Limb (tissue), 2 donors: ENCODE results near the gene GNB3.
A peak's percentile ranks its signal among the peaks of the same experiment; 100 is the strongest.

ENCODE experiments used
- DNase-seq, 2 donors: peaks; one replicate each; pipeline ENCODE4 v3.0.0-alpha.2; 2016; ENCODE audit errors: extremely low spot score in 2 of 2

GNB3 gene

DNA sequence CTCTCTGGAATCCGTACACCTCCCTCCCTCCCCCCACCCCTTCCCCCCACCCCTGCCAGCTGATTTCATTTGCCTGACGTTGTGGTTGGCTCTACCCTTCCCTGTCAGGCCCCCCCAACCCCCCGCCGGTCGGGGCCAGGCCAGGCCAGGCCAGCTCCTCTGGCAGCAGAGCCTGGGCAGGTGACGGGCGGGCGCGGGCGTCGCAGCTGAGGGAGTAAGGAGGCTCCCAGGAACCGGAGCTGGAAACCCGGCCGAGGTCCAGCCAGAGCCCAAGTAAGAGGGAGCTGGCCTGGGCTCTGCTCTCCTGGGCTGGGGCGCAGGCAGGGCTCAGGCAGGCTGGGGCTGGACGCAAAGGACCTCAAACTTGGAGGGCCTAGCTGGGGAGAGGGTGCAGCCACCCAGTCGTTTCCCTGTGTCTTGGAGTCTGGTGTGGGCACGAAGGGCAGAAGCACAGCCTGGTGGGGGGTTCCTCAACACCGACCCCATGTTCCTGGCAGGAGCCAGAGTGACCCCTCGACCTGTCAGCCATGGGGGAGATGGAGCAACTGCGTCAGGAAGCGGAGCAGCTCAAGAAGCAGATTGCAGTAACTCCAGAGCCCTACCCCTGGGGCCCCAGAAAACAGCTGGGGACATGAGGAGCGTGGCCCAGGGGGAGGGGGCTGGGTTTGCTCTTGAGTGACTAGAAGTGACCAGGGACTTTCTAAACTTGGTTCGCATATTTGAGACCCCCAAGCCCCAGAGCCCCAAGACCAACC, at the start of gene GNB3:
Gene GNB3, plus strand, starts transcription at position 165 of the 755 bp plus-strand sequence. Its CDS starts 363 bp downstream, at position 528.
- DNase-seq, result peak in 1 of 2 donors; percentile 51

DNA sequence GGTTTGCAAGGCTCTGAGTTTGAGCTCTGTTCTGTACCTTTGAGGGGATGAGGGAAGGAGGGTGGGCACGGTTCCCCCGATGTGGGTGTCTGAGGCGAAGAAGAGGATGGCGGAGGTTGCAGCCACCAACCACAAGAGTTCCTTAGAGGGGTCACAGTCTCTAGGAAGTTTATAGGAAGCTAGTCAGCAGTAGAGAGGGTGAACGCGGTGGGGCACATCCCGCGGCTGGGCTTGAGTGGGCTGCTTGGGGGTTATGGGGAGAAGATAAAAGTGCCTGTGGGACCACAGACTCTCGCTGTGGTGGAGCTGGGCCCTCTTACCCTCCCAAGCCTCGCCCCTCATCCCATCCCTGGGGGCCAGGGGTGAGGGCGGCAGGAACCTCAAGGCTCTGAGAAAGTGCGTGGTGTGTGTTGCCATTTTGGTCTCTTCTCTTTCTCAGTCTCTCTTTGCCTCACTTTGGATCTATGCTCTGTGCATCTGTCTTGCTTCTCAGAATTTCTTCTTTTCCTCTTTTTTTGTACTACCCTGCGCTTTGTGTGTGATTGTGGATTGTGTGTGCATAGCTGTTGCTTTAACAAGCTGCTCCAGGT, 48.7 kb upstream of the GNB3 start:
- DNase-seq, result no peak

DNA sequence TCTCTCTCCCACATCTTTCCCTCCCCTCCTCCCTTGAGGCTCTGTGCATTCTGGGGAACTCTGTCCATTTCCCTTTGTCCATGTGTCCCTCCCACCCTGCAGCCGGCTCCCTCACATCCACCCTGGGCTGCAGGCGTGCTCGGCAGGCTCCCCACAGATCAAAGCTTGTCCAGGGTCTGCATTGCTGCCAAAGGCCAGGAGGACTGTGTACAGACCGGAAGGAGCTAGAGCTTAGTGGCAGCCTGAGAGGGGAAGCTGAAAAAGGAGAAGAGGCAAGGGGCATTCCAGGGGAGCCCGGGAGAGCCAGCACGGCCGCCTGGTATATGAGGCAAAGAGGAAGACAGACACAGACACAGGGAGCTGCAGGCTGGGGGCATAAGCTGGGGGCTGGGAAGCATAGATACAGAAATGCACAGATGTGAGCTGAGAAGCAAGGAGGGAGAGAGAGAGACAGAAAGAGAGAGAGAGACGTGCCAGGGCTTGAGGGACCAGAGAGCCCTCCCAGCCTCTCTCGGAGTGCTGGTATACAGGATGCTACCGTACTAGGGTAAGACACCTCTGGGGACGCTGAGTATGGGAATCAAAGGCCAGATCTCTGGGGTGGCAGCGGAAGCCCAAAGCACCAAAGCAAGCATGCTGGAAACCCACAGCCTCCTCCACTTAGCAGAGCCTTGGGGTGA, 48.1 kb upstream of the GNB3 start:
- DNase-seq, result peak; percentile 30 to 49

DNA sequence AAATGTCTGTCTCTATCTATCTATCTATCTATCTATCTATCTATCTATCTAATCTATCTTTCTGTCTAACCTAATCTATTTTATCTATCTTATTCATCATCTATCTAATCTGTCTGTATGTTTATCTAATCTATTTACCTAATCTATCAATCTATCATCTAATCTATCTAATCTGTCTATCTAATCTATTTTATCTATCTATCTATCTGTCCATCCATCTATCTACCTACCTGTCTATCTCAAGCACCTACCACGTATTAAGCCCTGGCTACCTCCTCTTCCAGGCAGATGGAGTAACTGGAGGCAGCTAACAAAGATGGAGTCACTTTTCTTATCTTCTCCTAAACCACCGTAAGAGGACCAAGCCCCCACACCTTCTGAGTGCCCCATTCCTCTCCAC, 45.6 kb upstream of the GNB3 start:
- DNase-seq, result no peak

DNA sequence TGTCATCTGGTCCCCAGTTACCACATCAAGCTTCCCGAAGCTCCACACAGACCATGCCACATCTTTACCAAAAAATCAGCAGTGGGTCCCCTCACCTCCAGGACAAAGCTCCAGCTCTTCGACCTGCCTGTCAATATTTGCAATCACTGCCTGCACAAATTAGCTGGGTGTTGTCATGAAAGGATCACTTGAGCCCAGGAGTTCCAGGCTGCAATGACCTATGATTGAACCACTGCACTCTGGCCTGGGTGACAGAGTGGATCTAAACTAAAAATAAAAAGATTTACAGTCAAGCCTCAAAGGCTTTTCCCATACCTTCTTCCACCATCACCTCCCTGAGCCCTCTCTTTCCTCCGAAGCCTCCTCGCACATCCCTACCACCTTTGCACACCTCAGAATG, 44.1 kb upstream of the GNB3 start:
- DNase-seq, result no peak

DNA sequence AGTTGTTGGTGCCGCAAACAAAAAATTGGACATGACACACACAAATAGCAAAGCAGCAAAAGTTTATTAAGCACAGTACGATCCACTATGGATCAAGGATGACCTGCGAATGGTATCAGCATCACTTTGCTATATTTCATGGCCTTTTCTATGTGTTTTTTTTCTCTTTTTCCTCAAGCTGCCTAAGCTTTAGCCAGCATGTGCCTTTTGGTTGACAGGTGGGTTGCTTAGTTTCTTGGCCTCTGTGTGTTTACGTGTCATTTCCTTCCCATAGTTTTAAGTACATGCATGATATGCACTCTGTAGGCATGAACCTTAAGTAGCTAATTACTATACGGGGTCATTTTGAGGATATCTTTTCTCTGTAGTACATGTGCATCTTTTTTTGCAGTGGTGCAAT, 41.6 kb upstream of the GNB3 start:
- DNase-seq, result no peak

DNA sequence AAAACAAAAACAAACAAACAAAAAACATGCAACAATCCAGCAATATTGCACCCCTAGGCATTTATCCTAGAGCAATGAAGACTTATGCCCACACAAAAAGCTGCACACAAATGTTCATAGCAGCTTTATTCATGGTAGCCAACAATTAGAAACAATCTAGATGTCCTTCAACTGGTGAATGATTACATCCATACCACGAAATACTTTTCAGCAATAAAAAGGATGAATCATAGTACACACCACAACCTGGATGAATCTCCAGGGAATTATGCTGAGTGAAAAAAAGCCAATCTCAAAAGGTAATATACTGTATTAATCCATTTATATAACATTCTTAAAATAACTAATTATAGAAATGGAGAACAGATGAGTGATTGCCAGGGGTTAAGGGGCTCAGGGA, 33.6 kb upstream of the GNB3 start:
- no peak for DNase-seq

DNA sequence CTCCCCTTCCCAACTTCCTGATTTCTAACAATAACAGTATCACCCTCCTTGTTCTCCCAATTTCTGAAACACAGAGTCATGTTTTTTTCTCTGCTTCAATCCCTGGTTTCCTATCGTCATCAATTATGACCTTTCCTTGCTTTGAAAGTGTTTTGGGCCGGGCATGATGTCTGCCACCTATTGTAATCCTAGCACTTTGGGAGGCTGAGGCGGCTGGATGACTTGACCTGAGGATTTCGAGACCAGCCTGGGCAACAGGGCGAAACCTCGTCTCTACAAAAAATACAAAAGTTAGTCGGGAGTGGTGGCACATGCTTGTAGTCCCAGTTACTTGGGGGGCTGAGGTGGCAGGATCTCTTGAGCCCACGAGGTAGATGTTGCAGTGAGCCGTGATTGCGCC, 31.7 kb upstream of the GNB3 start:
- DNase-seq, result no peak

DNA sequence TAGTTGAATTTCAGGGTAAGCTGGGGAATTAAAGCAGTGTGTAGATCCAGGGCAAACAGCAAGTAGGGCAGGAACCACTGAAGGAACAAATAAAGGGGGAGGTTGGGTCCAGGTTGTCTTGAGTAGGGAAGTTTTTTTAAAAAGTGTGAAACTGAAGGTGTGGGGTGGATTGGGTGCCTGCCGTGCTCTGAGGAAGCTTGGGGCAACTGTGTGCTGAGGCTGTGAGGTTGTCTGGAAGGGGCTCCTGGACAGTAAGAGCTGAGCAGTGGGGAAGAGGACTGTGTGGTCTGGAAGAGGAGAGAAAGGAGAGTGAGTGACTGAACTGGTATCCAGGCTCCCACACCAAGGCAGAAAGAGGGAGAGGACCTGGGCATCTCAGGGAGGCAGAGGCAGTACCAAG, 30.0 kb upstream of the GNB3 start:
- no peak for DNase-seq

DNA sequence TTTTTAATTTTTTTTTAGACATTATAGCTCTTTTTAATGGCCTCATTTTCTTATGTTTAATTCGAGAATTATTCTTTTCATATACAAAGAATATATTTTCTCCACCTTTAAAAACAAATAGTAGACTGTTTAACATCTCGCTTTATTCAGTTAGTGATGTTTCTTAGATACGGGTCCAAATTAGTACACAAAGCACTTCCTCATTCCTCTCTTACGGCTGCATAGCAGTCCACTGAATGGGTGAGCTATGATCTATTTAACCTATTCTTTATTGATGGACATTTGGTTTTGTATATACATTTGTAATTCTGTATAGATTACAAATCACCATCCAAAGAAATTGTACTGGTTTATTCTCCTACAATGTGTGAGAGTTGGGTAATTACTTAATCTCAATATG, 27.4 kb upstream of the GNB3 start:
- no peak for DNase-seq

DNA sequence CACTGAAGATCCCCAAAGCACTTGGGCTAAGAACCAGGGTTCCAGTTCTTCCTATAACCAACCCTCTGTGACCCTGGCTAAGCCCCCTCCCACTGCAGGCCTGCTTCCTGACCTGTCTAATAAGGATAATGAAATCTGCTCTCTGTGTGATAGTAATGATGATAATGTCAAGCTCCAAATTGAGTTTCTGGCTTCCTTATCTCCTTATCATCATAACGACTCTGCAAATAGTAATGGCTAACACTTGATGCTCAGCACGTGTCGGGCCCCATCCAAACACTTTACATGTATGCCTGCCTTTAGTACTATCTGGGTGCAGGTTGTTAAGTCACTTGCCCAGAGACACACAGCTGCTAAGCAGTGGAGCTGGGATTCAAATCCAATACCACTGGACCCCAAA, 24.1 kb upstream of the GNB3 start:
- DNase-seq, result no peak

DNA sequence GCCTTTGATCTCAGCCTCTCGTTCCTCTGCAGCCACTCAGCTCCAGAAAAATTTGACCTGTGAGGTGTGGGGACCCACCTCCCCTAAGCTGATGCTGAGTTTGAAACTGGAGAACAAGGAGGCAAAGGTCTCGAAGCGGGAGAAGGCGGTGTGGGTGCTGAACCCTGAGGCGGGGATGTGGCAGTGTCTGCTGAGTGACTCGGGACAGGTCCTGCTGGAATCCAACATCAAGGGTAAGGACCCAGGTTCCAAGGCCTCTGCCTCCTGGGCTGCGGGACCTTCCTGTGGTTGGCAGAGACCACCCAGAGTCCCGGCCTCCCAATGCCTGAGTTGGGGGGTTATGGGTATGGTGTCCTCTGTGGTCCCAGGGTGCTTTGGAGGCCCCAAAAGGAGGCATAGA, 23.6 kb upstream of the GNB3 start:
- no peak for DNase-seq

DNA sequence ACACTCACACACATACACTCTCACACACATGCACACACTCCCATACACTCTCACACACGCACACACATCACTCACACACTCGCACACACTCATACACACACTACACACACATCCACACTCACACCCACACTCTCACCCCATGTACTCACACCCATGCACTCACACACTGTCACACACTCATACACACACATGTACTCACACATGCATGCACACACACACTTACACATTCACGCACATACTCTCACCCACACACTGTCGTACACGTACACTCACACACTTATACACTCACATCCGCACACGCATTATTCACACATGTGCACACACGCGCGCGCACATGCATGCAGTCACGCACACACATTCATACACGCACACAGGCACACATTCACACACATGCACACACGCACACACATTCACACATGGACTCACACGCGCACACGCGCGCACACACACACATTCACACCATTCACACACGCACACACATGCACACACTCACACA, 23.0 kb upstream of the GNB3 start:
- no peak for DNase-seq

DNA sequence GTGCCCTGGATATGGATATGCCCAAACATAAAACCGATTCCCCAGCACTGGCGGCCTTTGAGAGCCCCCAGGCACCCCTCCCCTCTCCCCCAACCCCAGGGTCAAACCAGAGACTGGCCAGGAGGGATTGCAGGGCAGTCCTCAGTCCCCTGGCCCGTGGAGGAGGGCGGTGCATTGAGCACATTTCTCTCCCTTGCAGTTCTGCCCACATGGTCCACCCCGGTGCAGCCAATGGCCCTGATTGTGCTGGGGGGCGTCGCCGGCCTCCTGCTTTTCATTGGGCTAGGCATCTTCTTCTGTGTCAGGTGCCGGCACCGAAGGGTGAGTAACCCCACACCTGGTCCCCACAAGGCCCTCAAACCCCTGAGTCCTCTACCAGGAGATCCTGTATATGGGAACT, 22.5 kb upstream of the GNB3 start:
- DNase-seq, result no peak

DNA sequence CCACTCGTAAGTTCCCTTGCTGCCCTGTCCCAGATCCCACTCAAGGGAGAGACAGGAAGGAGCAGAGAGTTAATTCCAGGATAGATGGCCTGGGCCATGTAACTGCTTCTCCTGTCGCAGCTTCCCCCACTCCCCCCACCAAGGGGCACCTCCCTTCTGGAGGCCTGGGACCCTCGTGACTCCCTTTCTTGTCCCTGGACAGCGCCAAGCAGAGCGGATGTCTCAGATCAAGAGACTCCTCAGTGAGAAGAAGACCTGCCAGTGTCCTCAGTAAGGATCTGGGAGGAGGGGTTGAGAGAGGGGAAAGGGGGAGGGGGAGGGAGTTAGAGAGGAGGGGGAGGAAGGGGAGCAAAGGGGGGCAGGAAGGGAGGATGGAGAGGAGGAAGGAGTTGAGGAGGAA, 22.1 kb upstream of the GNB3 start:
- no peak for DNase-seq

DNA sequence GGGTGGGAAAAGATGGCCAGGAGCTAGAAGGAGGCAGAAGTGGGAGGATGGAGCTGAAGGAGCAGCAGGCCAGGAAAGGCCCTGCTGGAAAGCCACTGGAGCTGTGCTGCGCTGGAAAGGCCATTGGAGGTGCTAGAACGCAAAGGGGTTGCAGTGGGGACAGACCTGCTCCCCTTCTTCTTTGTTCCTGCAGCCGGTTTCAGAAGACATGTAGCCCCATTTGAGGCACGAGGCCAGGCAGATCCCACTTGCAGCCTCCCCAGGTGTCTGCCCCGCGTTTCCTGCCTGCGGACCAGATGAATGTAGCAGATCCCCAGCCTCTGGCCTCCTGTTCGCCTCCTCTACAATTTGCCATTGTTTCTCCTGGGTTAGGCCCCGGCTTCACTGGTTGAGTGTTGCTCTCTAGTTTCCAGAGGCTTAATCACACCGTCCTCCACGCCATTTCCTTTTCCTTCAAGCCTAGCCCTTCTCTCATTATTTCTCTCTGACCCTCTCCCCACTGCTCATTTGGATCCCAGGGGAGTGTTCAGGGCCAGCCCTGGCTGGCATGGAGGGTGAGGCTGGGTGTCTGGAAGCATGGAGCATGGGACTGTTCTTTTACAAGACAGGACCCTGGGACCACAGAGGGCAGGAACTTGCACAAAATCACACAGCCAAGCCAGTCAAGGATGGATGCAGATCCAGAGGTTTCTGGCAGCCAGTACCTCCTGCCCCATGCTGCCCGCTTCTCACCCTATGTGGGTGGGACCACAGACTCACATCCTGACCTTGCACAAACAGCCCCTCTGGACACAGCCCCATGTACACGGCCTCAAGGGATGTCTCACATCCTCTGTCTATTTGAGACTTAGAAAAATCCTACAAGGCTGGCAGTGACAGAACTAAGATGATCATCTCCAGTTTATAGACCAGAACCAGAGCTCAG, 21.4 kb upstream of the GNB3 start:
- DNase-seq, result no peak

DNA sequence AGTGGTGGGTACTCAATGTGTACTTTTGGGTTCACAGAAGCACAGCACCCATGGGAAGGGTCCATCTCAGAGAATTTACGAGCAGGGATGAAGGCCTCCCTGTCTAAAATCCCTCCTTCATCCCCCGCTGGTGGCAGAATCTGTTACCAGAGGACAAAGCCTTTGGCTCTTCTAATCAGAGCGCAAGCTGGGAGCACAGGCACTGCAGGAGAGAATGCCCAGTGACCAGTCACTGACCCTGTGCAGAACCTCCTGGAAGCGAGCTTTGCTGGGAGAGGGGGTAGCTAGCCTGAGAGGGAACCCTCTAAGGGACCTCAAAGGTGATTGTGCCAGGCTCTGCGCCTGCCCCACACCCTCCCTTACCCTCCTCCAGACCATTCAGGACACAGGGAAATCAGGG, 20.6 kb upstream of the GNB3 start:
- no peak for DNase-seq

DNA sequence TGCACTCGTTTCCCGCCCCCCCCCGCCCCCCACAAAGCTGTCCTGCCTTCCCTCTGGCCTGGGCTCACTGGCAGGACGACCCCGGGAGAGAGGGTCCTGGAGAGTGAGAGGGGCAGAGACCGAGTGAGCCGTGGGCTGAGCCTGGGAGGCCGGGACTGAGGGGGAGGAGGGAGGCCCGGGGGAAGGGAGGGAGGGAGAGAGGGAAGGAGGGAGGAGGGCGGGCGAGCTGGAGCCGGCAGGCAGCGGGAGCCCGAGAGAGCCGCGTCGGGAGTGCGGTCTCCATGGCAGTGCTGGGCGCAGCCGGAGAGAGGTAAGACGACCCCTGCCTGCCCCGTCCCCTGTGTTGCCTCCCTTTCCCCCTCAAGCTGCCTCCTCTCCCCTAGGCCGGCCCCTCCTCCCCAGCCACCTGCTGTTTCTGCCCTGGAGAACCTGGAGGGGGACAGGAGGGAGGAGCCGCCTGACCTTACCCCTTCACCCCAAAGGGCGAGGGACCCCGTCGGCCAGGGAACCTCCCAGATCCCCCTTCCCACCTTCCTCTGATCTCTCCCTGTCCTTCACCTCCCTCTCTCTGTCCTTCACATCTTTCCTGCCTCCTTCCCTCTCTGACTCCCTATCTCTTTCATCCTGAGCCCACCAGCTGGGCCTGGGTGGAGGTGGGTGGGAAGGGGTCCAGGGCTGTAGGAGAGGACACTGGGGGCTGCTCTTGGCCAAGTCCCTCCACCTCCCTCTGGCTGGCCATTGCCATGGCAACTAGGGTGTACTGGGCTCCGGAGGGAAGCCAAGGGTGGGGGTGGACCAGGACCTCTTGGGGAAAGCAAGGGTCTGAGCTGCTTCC, 18.9 kb upstream of the GNB3 start, which contains the start of gene GPR162:
Gene GPR162, plus strand, starts transcription at position 231 of the 835 bp plus-strand sequence. CDS start 2,078 bp downstream, outside the sequence.
- peak; percentile 75 to 89 for DNase-seq

DNA sequence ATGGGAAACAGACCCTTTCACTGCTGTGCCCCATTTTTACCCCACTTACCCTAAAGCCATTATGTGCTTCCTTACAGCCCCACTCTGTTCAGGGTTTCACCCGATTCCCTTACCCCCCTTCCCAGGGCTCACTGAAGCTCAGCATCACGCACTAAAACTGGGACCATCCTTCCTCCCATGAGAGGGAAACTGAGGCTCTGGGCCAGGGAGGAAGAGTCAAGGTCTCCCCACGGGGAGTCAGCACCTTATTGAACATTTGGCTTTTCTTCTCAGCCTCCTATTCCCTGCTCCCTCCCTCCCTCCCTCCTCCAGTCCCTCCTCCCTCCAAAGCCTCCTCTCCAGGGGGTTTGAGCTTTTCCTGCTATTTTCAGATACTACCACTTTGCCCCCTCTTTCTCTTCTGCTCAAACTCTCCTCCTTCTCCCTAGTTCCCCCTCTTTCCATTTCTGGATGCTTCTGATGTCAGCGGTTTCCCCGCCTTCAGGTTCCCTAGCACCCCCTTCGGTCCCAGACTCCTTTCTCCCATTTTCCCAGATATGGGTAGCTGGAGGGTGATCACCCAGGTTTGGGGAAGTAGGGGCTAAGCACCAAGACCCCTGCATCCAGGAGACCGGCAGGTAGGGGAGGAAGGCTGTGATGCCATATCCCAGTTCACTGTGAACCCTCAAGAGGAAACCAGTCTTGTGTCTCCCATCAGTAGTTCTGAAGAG, 18.1 kb upstream of the GNB3 start:
- no peak for DNase-seq
